ENCODE data around the gene HOXC10.

Gene HOXC10

GRCh38 chr12:53950789-53951576, 34.0 kb upstream of the HOXC10 start:
- DNase-seq (ENCODE audit: low spot score), result no peak

- DNase-seq (ENCODE audit: low spot score), result no peak
Observed at GRCh38 chr12:53951577-53952334, 33.2 kb upstream of the HOXC10 start.

GRCh38 chr12:53952335-53952694, 32.6 kb upstream of the HOXC10 start:
- no peak for DNase-seq (ENCODE audit: low spot score)

- DNase-seq (ENCODE audit: low spot score), result no peak
Observed at GRCh38 chr12:53952871-53953734, 31.8 kb upstream of the HOXC10 start.

GRCh38 chr12:53953831-53954693, 30.9 kb upstream of the HOXC10 start:
- no peak for DNase-seq (ENCODE audit: low spot score)

GRCh38 chr12:53954694-53955035, 30.3 kb upstream of the HOXC10 start, which contains the start of gene HOXC12:
TSS of gene HOXC12 (plus strand) at chr12:53954903. CDS start at chr12:53954930, 27 bp downstream.
- DNase-seq (ENCODE audit: low spot score), result no peak

- DNase-seq (ENCODE audit: low spot score), result no peak
Observed at GRCh38 chr12:53955036-53955775, 29.7 kb upstream of the HOXC10 start.

- no peak for DNase-seq (ENCODE audit: low spot score)
Observed at GRCh38 chr12:53955776-53956250, 29.1 kb upstream of the HOXC10 start.

GRCh38 chr12:53956251-53956887, 28.6 kb upstream of the HOXC10 start:
- DNase-seq (ENCODE audit: low spot score), result no peak

- DNase-seq (ENCODE audit: low spot score), result no peak
Observed at GRCh38 chr12:53956914-53957536, 27.9 kb upstream of the HOXC10 start.

- DNase-seq (ENCODE audit: low spot score), result no peak
Observed at GRCh38 chr12:53958128-53958527, 26.8 kb upstream of the HOXC10 start.

- no peak for DNase-seq (ENCODE audit: low spot score)
Observed at GRCh38 chr12:53959314-53959713, 25.6 kb upstream of the HOXC10 start.

GRCh38 chr12:53960187-53961024, 24.5 kb upstream of the HOXC10 start:
- DNase-seq (ENCODE audit: low spot score), result no peak

GRCh38 chr12:53961025-53961761, 23.8 kb upstream of the HOXC10 start:
- DNase-seq (ENCODE audit: low spot score), result no peak

GRCh38 chr12:53963005-53963404, 21.9 kb upstream of the HOXC10 start:
- no peak for DNase-seq (ENCODE audit: low spot score)

- DNase-seq (ENCODE audit: low spot score), result no peak
Observed at GRCh38 chr12:53963434-53964314, 21.3 kb upstream of the HOXC10 start.

- no peak for DNase-seq (ENCODE audit: low spot score)
Observed at GRCh38 chr12:53964315-53964713, 20.6 kb upstream of the HOXC10 start.
